ENCODE measurements around the gene SIRT4. TPM values are rescaled to one million over a fixed set of nuclear protein-coding genes. Genes with fewer than 3 reads are reported as not detected.

SIRT4 gene
- total and polyA plus RNA-seq, 2 of the 13 experiments (the other 11 are each of a cell fraction or from before 2014, with no cell fraction given): 3.4 to 5.8 TPM

DNA sequence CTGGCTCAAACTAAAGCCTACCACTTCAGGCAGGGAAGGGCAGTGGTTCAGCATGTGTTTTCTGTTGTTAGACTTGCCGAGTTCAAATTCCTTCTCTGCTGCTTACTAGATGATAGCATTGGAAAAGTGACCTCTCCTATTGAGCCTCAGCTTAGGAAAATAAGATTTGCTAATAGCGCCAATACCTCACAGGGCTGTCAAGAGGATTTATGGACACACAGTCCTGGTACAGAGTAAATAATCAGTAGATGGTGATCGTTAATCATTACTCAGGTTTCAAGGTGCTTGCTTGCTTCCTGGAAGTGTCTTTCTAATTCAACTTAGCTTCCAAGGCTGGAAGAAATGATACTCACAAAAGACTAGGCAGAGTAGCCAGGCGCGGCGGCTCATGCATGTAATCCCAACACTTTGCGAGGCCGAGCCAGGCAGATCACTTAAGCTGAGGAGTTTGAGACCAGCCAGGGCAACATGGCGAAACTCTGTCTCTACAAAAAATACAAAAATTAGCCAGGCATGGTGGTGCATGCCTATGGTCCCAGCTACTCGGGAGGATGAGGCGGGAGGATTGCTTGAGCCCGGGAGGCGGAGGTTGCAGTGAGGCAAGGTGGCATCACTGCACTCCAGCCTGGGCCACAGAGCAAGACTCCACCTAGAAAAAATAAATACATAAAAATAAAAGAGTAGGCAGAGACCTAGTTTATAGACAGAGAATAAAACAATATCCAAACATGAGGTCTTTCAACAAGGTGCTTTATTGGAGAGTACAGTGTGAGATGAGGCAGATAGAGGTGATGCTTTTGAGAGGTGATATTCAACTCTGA lies 19.5 kb downstream of the SIRT4 start (continued):
- no peak for TF ChIP-seq ZSCAN12 (CRISPR knock-in tag; IDR thresholded peaks at IDR 0.05)
- TF ChIP-seq MEIS1 (CRISPR knock-in tag; IDR thresholded peaks at IDR 0.05; ENCODE audit: borderline replicate concordance): peak; percentile 99
- TF ChIP-seq ZNF577 (CRISPR knock-in tag; IDR thresholded peaks at IDR 0.05; ENCODE audit: borderline replicate concordance, low read depth): no peak
- TF ChIP-seq ARID4A (CRISPR knock-in tag; IDR thresholded peaks at IDR 0.05; ENCODE audit: borderline replicate concordance): peak; percentile 41; the same call in 1 of the 2 replicates
- TF ChIP-seq ZNF891 (CRISPR knock-in tag; IDR thresholded peaks at IDR 0.05): no peak
- TF ChIP-seq, protein P1, sequence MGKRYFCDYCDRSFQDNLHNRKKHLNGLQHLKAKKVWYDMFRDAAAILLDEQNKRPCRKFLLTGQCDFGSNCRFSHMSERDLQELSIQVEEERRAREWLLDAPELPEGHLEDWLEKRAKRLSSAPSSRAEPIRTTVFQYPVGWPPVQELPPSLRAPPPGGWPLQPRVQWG (CRISPR knock-in tag; IDR thresholded peaks at IDR 0.05; ENCODE audit: borderline replicate concordance, low read depth): no peak
- TF ChIP-seq, protein P2, sequence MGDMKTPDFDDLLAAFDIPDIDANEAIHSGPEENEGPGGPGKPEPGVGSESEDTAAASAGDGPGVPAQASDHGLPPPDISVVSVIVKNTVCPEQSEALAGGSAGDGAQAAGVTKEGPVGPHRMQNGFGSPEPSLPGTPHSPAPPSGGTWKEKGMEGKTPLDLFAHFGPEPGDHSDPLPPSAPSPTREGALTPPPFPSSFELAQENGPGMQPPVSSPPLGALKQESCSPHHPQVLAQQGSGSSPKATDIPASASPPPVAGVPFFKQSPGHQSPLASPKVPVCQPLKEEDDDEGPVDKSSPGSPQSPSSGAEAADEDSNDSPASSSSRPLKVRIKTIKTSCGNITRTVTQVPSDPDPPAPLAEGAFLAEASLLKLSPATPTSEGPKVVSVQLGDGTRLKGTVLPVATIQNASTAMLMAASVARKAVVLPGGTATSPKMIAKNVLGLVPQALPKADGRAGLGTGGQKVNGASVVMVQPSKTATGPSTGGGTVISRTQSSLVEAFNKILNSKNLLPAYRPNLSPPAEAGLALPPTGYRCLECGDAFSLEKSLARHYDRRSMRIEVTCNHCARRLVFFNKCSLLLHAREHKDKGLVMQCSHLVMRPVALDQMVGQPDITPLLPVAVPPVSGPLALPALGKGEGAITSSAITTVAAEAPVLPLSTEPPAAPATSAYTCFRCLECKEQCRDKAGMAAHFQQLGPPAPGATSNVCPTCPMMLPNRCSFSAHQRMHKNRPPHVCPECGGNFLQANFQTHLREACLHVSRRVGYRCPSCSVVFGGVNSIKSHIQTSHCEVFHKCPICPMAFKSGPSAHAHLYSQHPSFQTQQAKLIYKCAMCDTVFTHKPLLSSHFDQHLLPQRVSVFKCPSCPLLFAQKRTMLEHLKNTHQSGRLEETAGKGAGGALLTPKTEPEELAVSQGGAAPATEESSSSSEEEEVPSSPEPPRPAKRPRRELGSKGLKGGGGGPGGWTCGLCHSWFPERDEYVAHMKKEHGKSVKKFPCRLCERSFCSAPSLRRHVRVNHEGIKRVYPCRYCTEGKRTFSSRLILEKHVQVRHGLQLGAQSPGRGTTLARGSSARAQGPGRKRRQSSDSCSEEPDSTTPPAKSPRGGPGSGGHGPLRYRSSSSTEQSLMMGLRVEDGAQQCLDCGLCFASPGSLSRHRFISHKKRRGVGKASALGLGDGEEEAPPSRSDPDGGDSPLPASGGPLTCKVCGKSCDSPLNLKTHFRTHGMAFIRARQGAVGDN (CRISPR knock-in tag; IDR thresholded peaks at IDR 0.05): no peak
- TF ChIP-seq RBM39 (IDR thresholded peaks at IDR 0.05; ENCODE audit: low read depth, low read length, poor library complexity, severe bottlenecking): no peak
- TF ChIP-seq ZNF501 (CRISPR knock-in tag; IDR thresholded peaks at IDR 0.05): no peak
- TF ChIP-seq PHF20 (CRISPR knock-in tag; IDR thresholded peaks at IDR 0.05): no peak
- TF ChIP-seq, protein P3, sequence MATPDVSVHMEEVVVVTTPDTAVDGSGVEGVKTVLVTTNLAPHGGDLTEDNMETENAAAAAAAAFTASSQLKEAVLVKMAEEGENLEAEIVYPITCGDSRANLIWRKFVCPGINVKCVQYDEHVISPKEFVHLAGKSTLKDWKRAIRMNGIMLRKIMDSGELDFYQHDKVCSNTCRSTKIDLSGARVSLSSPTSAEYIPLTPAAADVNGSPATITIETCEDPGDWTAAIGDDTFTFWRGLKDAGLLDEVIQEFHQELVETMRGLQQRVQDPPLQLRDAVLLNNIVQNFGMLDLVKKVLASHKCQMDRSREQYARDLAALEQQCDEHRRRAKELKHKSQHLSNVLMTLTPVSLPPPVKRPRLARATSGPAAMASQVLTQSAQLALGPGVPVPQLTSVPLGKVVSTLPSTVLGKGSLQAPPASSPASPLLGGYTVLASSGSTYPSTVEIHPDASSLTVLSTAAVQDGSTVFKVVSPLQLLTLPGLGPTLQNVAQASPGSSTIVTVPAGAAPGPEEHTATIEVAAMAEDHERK (CRISPR knock-in tag; IDR thresholded peaks at IDR 0.05; ENCODE audit: low read depth): no peak
- no peak for TF ChIP-seq ATRX (CRISPR knock-in tag; IDR thresholded peaks at IDR 0.05; ENCODE audit: borderline replicate concordance)
- TF ChIP-seq FOXK1 (CRISPR knock-in tag; IDR thresholded peaks at IDR 0.05; ENCODE audit: borderline replicate concordance, low read depth): peak; percentile 20; the same call in 1 of the 2 replicates
- TF ChIP-seq ZNF224 (CRISPR knock-in tag; IDR thresholded peaks at IDR 0.05): no peak
- peak; percentile 45; the same call in 1 of the 2 replicates for TF ChIP-seq RARA (CRISPR knock-in tag; IDR thresholded peaks at IDR 0.05)
- TF ChIP-seq RAD51 (IDR thresholded peaks at IDR 0.05; ENCODE audit: borderline replicate concordance): no peak
- no peak for TF ChIP-seq IKZF1 (IDR thresholded peaks at IDR 0.05)

Measured in HepG2 (cell line).